ENCODE data around the gene USP35.

USP35 gene

DNA sequence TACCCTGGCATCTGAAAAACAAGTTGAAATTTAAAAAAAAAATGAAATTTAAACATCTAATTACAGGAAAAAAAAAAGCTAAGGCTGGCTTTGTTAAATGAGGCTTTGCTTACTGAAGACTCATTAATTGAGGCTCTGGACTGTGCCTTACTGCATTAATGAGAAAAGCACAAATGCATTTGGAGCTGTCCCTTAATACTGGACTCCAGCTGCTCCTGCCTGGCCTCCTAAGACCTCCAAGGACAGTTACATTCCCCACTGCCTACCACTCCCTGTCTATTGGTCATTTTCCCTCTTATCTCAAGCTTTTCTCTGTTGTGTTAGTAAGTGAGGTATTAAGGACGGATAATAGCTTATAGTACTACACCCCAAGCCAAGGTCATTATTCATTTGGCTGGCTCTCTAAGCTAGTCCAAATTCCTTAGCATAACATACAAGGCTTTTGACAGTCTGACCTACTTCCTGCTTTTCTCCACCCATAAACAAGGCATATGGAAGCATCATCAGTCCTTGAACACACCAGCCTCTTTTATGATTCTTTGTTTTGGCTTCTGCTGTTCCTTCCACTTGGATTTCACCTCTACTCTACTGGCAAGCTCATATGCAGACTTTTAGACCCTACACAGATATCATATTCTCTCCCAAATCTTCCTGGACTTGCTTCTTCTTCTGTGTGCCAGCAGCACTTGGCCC, 62.5 kb downstream of the USP35 start:
- DNase-seq (ENCODE audit: low read depth): peak; percentile 83
- H3K4me3 ChIP-seq (replicated peaks; ENCODE audit: low read depth, low read length): no peak overlapping the region
- TF ChIP-seq, protein P1, sequence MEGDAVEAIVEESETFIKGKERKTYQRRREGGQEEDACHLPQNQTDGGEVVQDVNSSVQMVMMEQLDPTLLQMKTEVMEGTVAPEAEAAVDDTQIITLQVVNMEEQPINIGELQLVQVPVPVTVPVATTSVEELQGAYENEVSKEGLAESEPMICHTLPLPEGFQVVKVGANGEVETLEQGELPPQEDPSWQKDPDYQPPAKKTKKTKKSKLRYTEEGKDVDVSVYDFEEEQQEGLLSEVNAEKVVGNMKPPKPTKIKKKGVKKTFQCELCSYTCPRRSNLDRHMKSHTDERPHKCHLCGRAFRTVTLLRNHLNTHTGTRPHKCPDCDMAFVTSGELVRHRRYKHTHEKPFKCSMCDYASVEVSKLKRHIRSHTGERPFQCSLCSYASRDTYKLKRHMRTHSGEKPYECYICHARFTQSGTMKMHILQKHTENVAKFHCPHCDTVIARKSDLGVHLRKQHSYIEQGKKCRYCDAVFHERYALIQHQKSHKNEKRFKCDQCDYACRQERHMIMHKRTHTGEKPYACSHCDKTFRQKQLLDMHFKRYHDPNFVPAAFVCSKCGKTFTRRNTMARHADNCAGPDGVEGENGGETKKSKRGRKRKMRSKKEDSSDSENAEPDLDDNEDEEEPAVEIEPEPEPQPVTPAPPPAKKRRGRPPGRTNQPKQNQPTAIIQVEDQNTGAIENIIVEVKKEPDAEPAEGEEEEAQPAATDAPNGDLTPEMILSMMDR (IDR thresholded peaks at IDR 0.05; ENCODE audit: low read length, missing control alignments): no peak

GRCh38 chr11:78253797-78254196, 65.1 kb downstream of the USP35 start:
- H3K4me3 ChIP-seq (replicated peaks; ENCODE audit: low read depth, low read length): no peak overlapping the region
- TF ChIP-seq, protein P1 (IDR thresholded peaks at IDR 0.05; ENCODE audit: low read length, missing control alignments): no peak
- DNase-seq (ENCODE audit: low read depth): no peak

DNA sequence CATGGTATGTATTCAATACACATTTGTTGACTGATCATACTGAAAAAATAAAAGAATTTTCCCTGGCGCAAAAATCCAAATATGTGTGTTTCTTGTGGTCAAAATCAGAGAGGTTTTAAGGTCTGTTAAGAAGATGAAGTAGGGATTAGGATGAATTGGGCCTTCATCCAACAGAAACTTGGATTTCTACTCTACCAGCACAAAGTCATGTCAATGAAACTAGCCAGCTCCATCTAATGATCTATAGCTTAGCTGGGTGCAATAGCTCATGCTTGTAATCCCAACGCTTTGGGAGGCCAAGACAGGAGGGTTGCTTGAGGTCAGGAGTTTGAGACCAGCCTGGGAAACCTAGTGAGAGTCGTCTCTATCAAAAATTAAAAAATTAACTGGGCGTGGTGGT, 65.5 kb downstream of the USP35 start:
- H3K4me3 ChIP-seq (replicated peaks; ENCODE audit: low read depth, low read length): no peak overlapping the region
- DNase-seq (ENCODE audit: low read depth): no peak
- TF ChIP-seq, protein P1 (IDR thresholded peaks at IDR 0.05; ENCODE audit: low read length, missing control alignments): no peak

GRCh38 chr11:78255919-78256318, 67.2 kb downstream of the USP35 start:
- TF ChIP-seq, protein P1 (IDR thresholded peaks at IDR 0.05; ENCODE audit: low read length, missing control alignments): no peak
- DNase-seq (ENCODE audit: low read depth): no peak
- H3K4me3 ChIP-seq (replicated peaks; ENCODE audit: low read depth, low read length): no peak overlapping the region

GRCh38 chr11:78256962-78257361, 68.2 kb downstream of the USP35 start:
- TF ChIP-seq, protein P1 (IDR thresholded peaks at IDR 0.05; ENCODE audit: low read length, missing control alignments): no peak
- H3K4me3 ChIP-seq (replicated peaks; ENCODE audit: low read depth, low read length): no peak overlapping the region
- peak; percentile 97 for DNase-seq (ENCODE audit: low read depth)

- DNase-seq (ENCODE audit: low read depth): no peak
- TF ChIP-seq, protein P1 (IDR thresholded peaks at IDR 0.05; ENCODE audit: low read length, missing control alignments): no peak
Measured at GRCh38 chr11:78257654-78258053, 68.9 kb downstream of the USP35 start.

More at GRCh38 chr11:78257654-78258053, 68.9 kb downstream of the USP35 start:
- H3K4me3 ChIP-seq (replicated peaks; ENCODE audit: low read depth, low read length): no peak overlapping the region

Measured in fibroblast of pulmonary artery (primary cell).